Measurements from ENCODE around the gene TNFSF13.

Gene TNFSF13

GRCh38 chr17:7530023-7530900, 28.3 kb upstream of the TNFSF13 start:
- Histone ChIP-seq H3K27me3 (replicated peaks; ENCODE audit: control insufficient read depth, insufficient read depth, low read length) (no peaks in the 10 kb centered on the region), H3K9me3 (ENCODE audit: control insufficient read depth, low read length) (peaks cover 25% of the 10 kb centered on the region), H3K4me3 (ENCODE audit: low read length) (no peak overlapping the region), H3K9ac (ENCODE audit: low read length) (no peak overlapping the region), H3K4me1 (ENCODE audit: control insufficient read depth, insufficient read depth, low read length) (no peaks in the 10 kb centered on the region), H3K36me3 (ENCODE audit: control insufficient read depth, insufficient read depth, low read length, severe bottlenecking) (no peaks in the 10 kb centered on the region)
- no peak for DNase-seq (ENCODE audit: low read depth)

GRCh38 chr17:7538050-7538449, 20.5 kb upstream of the TNFSF13 start:
- peaks cover 15% of the 10 kb centered on the region for H3K9me3 ChIP-seq (ENCODE audit: control insufficient read depth, low read length)
- H3K4me1 ChIP-seq (ENCODE audit: control insufficient read depth, insufficient read depth, low read length), result no peaks in the 10 kb centered on the region
- H3K4me3 ChIP-seq (ENCODE audit: low read length), result no peak overlapping the region
- no peaks in the 10 kb centered on the region for H3K36me3 ChIP-seq (ENCODE audit: control insufficient read depth, insufficient read depth, low read length, severe bottlenecking)
- no peak overlapping the region for H3K9ac ChIP-seq (ENCODE audit: low read length)
- no peak for DNase-seq (ENCODE audit: low read depth)
- H3K27me3 ChIP-seq (replicated peaks; ENCODE audit: control insufficient read depth, insufficient read depth, low read length), result peaks cover 7% of the 10 kb centered on the region

- H3K9me3 ChIP-seq (ENCODE audit: control insufficient read depth, low read length), result peaks cover 15% of the 10 kb centered on the region
- H3K4me1 ChIP-seq (ENCODE audit: control insufficient read depth, insufficient read depth, low read length), result no peaks in the 10 kb centered on the region
- H3K9ac ChIP-seq (ENCODE audit: low read length), result no peak overlapping the region
- H3K4me3 ChIP-seq (ENCODE audit: low read length), result no peak overlapping the region
- no peak for DNase-seq (ENCODE audit: low read depth)
- H3K27me3 ChIP-seq (replicated peaks; ENCODE audit: control insufficient read depth, insufficient read depth, low read length), result peaks cover 15% of the 10 kb centered on the region
- H3K36me3 ChIP-seq (ENCODE audit: control insufficient read depth, insufficient read depth, low read length, severe bottlenecking), result no peaks in the 10 kb centered on the region
Observed at GRCh38 chr17:7538891-7539545, 19.5 kb upstream of the TNFSF13 start.

GRCh38 chr17:7541074-7541621, 17.4 kb upstream of the TNFSF13 start:
- Histone ChIP-seq H3K4me1 (ENCODE audit: control insufficient read depth, insufficient read depth, low read length) (peaks cover 3% of the 10 kb centered on the region), H3K9me3 (ENCODE audit: control insufficient read depth, low read length) (peaks cover 15% of the 10 kb centered on the region), H3K27me3 (replicated peaks; ENCODE audit: control insufficient read depth, insufficient read depth, low read length) (peaks cover 15% of the 10 kb centered on the region), H3K4me3 (ENCODE audit: low read length) (no peak overlapping the region), H3K9ac (ENCODE audit: low read length) (no peak overlapping the region), H3K36me3 (ENCODE audit: control insufficient read depth, insufficient read depth, low read length, severe bottlenecking) (no peaks in the 10 kb centered on the region)
- DNase-seq (ENCODE audit: low read depth), result no peak

GRCh38 chr17:7544911-7545310, 13.6 kb upstream of the TNFSF13 start:
- H3K9ac ChIP-seq (ENCODE audit: low read length), result no peak overlapping the region
- H3K4me1 ChIP-seq (ENCODE audit: control insufficient read depth, insufficient read depth, low read length), result peaks cover 12% of the 10 kb centered on the region
- no peaks in the 10 kb centered on the region for H3K9me3 ChIP-seq (ENCODE audit: control insufficient read depth, low read length)
- no peak for DNase-seq (ENCODE audit: low read depth)
- no peaks in the 10 kb centered on the region for H3K36me3 ChIP-seq (ENCODE audit: control insufficient read depth, insufficient read depth, low read length, severe bottlenecking)
- H3K4me3 ChIP-seq (ENCODE audit: low read length), result no peak overlapping the region
- H3K27me3 ChIP-seq (replicated peaks; ENCODE audit: control insufficient read depth, insufficient read depth, low read length), result peaks cover 15% of the 10 kb centered on the region

- H3K9me3 ChIP-seq (ENCODE audit: control insufficient read depth, low read length), result no peaks in the 10 kb centered on the region
- peak within 1 kb of the TSS; percentile 80 for H3K4me3 ChIP-seq (ENCODE audit: low read length)
- H3K36me3 ChIP-seq (ENCODE audit: control insufficient read depth, insufficient read depth, low read length, severe bottlenecking), result no peaks in the 10 kb centered on the region
- peaks cover 15% of the 10 kb centered on the region for H3K4me1 ChIP-seq (ENCODE audit: control insufficient read depth, insufficient read depth, low read length)
- peak; percentile 72 for DNase-seq (ENCODE audit: low read depth)
- H3K27me3 ChIP-seq (replicated peaks; ENCODE audit: control insufficient read depth, insufficient read depth, low read length), result peaks cover 1% of the 10 kb centered on the region
- H3K9ac ChIP-seq (ENCODE audit: low read length), result peak within 1 kb of the TSS; percentile 84
Observed at GRCh38 chr17:7548585-7549400, 9.8 kb upstream of the TNFSF13 start, which contains the start of gene TNFSF12. TNFSF12 (plus strand) TSS chr17:7549058; CDS start chr17:7549154, 96 bp downstream.

- Histone ChIP-seq H3K36me3 (ENCODE audit: control insufficient read depth, insufficient read depth, low read length, severe bottlenecking) (no peaks in the 10 kb centered on the region), H3K4me1 (ENCODE audit: control insufficient read depth, insufficient read depth, low read length) (peaks cover 15% of the 10 kb centered on the region), H3K4me3 (ENCODE audit: low read length) (peak overlapping the region; percentile 80), H3K9ac (ENCODE audit: low read length) (peak overlapping the region; percentile 84), H3K9me3 (ENCODE audit: control insufficient read depth, low read length) (no peaks in the 10 kb centered on the region), H3K27me3 (replicated peaks; ENCODE audit: control insufficient read depth, insufficient read depth, low read length) (no peaks in the 10 kb centered on the region)
- no peak for DNase-seq (ENCODE audit: low read depth)
Observed at GRCh38 chr17:7549401-7550055, 9.0 kb upstream of the TNFSF13 start.

- no peak overlapping the region for H3K9ac ChIP-seq (ENCODE audit: low read length)
- H3K4me3 ChIP-seq (ENCODE audit: low read length), result no peak overlapping the region
- H3K27me3 ChIP-seq (replicated peaks; ENCODE audit: control insufficient read depth, insufficient read depth, low read length), result no peaks in the 10 kb centered on the region
- H3K36me3 ChIP-seq (ENCODE audit: control insufficient read depth, insufficient read depth, low read length, severe bottlenecking), result no peaks in the 10 kb centered on the region
- DNase-seq (ENCODE audit: low read depth), result no peak
- no peaks in the 10 kb centered on the region for H3K9me3 ChIP-seq (ENCODE audit: control insufficient read depth, low read length)
- H3K4me1 ChIP-seq (ENCODE audit: control insufficient read depth, insufficient read depth, low read length), result peaks cover 11% of the 10 kb centered on the region
Observed at GRCh38 chr17:7550344-7550743, 8.2 kb upstream of the TNFSF13 start.

- no peak overlapping the region for H3K4me3 ChIP-seq (ENCODE audit: low read length)
- H3K9me3 ChIP-seq (ENCODE audit: control insufficient read depth, low read length), result no peaks in the 10 kb centered on the region
- H3K4me1 ChIP-seq (ENCODE audit: control insufficient read depth, insufficient read depth, low read length), result peaks cover 11% of the 10 kb centered on the region
- no peaks in the 10 kb centered on the region for H3K27me3 ChIP-seq (replicated peaks; ENCODE audit: control insufficient read depth, insufficient read depth, low read length)
- H3K9ac ChIP-seq (ENCODE audit: low read length), result no peak overlapping the region
- H3K36me3 ChIP-seq (ENCODE audit: control insufficient read depth, insufficient read depth, low read length, severe bottlenecking), result no peaks in the 10 kb centered on the region
- DNase-seq (ENCODE audit: low read depth), result no peak
Observed at GRCh38 chr17:7551396-7551795, 7.2 kb upstream of the TNFSF13 start.

- Histone ChIP-seq H3K4me3 (ENCODE audit: low read length) (no peak overlapping the region), H3K9ac (ENCODE audit: low read length) (no peak overlapping the region), H3K4me1 (ENCODE audit: control insufficient read depth, insufficient read depth, low read length) (peaks cover 14% of the 10 kb centered on the region), H3K27me3 (replicated peaks; ENCODE audit: control insufficient read depth, insufficient read depth, low read length) (no peaks in the 10 kb centered on the region), H3K9me3 (ENCODE audit: control insufficient read depth, low read length) (no peaks in the 10 kb centered on the region), H3K36me3 (ENCODE audit: control insufficient read depth, insufficient read depth, low read length, severe bottlenecking) (no peaks in the 10 kb centered on the region)
- no peak for DNase-seq (ENCODE audit: low read depth)
Observed at GRCh38 chr17:7552621-7553051, 5.9 kb upstream of the TNFSF13 start.
